Suprapubic skin (tissue), 4 donors: ENCODE results near the gene IFNL4.

ENCODE experiments used
- CTCF ChIP-seq, 2 donors: fragments of 200-600 bp in 1 of 2; fragments of 450-650 bp in 1 of 2; sonication (generic) in 1 of 2; IDR thresholded peaks; one replicate each; pipeline ENCODE4 v1.5.1; 2016 to 2019; ENCODE audit warnings: antibody characterized with exemption in 2 of 2, mild to moderate bottlenecking in 1 of 2, moderate library complexity in 1 of 2
- EP300 ChIP-seq: sonication (generic); formaldehyde crosslinking; IDR thresholded peaks from one replicate; pipeline ENCODE4 v1.6.1; 2017; ENCODE audit warnings: antibody characterized with exemption
- POLR2A ChIP-seq, 2 donors: fragments of 450-650 bp; IDR thresholded peaks; one replicate each; pipeline ENCODE4 v1.6.1; 2017; ENCODE audit warnings: antibody characterized with exemption in 2 of 2, mild to moderate bottlenecking in 2 of 2, moderate library complexity in 2 of 2
- POLR2AphosphoS5 ChIP-seq, 3 donors: sonication (generic); formaldehyde crosslinking; IDR thresholded peaks; one replicate each; pipeline ENCODE4 v1.6.1; 2017; ENCODE audit warnings: antibody characterized with exemption in 3 of 3

DNA sequence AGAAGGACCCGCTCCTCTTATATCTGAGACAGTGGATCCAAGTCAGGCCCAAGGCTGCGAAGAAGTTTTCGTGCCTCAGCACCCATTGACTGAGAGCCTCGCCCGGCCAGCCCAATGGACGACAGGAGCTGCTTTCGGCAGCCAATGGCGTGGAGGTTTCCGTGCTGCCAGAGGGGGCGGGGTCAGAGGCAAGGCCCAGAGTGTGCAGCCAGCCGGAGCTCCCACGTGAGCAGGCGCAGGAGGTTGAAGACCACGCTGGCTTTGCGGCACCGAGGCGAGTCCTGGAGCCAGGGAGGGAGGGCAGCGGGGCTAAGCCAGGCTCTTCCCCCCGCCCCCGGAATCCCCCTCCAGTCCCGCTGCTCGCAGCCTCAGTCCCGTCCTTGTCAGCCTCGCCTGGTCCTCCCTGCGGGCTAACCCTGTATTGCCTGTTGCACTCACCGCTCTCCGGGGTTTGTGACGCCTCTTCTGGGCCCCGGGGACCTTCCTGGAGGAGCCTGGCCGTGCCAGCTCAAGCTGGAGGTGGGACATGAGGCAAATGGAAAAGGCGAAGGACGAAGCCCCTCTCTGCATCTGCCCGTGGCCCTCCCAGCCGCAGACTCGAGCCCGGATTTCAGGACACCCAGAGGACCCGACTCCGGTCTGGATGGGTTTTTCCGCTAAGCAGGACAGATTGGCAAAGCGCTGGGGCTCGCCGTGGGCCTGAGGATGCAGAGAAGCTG, 1.5 kb downstream of the IFNL4 start:
- no peak for TF ChIP-seq CTCF (IDR thresholded peaks at IDR 0.05)
- TF ChIP-seq EP300, result no peak
- TF ChIP-seq POLR2A (IDR thresholded peaks at IDR 0.05), result no peak
- no peak for TF ChIP-seq POLR2AphosphoS5 (IDR thresholded peaks at IDR 0.05)
